GF-D8 (cell line): ENCODE measurements around the gene CBFA2T2.
"Not testable (repeated sequence)": the region's sequence is repeated elsewhere in the genome, so short reads cannot be mapped to it uniquely, and the experiment has no call there.

ENCODE experiments used
- DNase-seq: peaks from one replicate; lab custom pipeline; 2025; lab: John Stamatoyannopoulos, UW

Gene CBFA2T2

GRCh38 chr20:33576432-33577125 is 86.7 kb downstream of the CBFA2T2 start:
- DNase-seq: no peak

- no peak for DNase-seq
These were observed 88.6 kb downstream of the CBFA2T2 start for GRCh38 chr20:33578510-33578909.

GRCh38 chr20:33583143-33583542 is 93.2 kb downstream of the CBFA2T2 start:
- DNase-seq: no peak

DNA sequence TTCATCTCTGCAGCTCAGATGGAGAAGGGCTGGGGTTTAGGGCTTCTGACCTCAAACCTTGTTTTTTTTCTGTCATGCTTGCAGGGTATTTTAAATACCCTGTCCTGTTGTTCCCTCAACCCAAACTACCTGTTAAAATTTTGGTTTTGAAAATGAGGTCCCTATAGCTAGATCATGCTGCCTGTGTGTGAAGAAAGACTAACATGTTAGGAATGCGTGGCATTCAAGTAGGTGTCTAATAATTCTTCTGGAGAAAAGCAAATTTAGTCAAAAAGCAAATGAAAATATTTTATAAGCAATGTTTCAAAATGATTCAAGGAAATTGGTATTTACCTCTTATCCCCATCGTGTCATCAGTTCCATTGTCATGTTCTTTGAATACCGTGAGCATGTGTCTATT is 95.1 kb downstream of the CBFA2T2 start:
- no peak for DNase-seq

- no peak for DNase-seq
These were observed 95.5 kb downstream of the CBFA2T2 start for GRCh38 chr20:33585413-33585812.

DNA sequence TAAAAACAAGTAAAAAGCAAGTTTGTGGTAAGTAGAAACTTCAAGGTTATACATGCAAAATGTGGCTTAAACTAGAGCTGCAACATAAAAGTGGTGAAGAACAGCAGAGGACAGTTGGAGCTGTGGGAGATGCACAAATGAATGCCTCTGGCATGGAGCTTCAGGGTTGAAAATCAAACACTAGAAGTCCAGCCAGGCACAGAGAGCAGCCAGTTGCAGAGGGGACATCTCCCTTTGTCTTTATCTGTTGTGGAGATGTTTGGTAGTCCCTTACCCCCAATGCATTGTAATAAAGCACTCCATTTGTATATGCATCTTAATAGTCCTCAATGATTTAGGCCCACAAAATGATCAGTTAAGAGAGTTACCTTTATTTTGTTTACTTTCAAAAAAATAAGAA is 99.2 kb downstream of the CBFA2T2 start:
- DNase-seq: no peak

DNA sequence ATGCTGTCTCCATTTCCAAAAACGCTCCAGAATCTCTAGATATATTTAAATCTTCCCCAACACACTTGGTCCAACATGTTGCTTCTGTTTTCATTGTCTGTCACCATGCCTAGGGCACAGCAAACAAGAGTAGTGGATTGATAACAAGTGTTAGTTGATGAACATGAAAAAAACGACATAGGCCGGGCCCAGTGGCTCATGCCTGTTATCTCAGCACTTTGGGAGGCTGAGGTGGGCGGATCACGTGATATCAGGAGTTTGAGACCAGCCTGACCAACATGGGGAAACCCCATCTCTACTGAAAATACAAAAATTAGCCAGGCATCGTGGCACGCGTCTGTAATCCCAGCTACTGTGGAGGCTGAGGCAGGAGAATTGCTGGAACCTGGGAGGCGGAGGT is 102.0 kb downstream of the CBFA2T2 start:
- DNase-seq: not testable (repeated sequence)

DNA sequence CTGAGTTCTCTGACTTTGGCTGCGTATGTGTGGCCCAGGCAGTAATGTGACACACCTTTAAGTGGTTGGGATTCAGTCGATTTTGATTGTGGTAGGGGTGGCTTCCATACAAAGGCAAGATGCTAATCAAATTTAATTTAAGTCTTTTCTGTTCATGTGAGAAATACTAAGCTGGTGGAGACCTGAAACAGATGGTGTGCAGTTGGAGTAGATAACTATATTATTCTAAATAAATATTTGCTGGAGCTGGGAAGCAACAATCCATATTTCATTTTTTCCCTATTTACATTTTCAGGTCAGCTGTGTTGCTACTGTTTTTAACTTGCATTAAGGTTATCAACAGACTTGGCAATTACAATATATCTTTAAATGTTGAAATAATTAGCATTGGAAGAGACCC is 104.8 kb downstream of the CBFA2T2 start:
- no peak for DNase-seq

DNA sequence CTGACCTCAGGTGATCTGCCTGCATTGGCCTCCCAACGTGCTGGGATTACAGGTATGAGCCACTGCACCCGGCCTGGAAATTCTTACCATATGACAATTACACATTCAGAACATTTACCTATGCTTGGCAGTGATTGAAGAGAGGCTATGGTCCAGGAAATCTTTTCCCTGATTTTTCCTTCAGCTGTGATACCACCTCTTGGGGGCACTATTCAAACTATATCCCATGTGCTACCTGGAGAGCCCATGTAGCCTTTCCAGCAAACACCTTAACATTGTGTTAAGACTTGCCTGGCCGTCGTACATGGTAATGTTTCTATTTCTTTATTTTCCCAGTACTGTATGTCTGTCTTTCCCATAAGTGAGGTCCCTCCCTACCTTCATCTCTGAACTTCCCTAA is 110.5 kb downstream of the CBFA2T2 start:
- no peak for DNase-seq

DNA sequence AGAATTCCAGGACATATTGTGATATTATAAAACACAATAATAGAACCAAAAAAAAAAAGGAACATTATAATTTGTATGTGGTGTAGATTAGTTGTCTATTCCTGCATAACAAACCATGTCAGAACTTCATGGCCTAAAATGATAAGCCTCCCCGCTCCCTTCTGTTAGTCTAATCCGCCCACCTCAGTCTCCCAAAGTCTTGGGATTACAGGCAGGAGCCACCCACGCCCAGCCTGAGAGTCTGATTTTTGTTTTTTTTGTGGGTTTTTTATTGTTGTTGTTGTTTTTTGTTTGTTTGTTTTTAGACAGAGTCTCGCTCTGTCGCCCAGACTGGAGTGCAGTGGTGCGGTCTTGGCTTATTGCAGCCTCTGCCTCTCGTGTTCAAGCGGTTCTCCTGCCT is 111.1 kb downstream of the CBFA2T2 start:
- no peak for DNase-seq

DNA sequence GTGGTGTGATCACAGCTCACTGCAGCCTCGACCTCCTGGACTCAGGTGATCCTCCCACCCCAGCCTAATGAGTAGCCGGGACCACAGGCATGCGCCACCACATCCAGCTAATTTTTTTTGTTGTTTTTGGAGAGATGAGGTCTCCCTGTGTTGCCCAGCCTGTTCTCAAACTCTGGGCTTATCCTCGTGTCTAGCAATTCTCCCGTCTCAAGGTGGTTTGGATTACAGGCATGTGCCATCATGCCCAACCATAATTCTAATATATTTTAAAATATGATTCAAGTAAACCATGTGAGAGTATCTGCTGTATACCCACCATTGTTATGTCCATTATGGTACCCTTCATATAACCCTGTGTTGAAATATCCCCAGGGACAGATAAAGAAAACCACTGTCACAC is 112.0 kb downstream of the CBFA2T2 start:
- no peak for DNase-seq

- DNase-seq: no peak
These were observed 113.1 kb downstream of the CBFA2T2 start for GRCh38 chr20:33602826-33603590.

DNA sequence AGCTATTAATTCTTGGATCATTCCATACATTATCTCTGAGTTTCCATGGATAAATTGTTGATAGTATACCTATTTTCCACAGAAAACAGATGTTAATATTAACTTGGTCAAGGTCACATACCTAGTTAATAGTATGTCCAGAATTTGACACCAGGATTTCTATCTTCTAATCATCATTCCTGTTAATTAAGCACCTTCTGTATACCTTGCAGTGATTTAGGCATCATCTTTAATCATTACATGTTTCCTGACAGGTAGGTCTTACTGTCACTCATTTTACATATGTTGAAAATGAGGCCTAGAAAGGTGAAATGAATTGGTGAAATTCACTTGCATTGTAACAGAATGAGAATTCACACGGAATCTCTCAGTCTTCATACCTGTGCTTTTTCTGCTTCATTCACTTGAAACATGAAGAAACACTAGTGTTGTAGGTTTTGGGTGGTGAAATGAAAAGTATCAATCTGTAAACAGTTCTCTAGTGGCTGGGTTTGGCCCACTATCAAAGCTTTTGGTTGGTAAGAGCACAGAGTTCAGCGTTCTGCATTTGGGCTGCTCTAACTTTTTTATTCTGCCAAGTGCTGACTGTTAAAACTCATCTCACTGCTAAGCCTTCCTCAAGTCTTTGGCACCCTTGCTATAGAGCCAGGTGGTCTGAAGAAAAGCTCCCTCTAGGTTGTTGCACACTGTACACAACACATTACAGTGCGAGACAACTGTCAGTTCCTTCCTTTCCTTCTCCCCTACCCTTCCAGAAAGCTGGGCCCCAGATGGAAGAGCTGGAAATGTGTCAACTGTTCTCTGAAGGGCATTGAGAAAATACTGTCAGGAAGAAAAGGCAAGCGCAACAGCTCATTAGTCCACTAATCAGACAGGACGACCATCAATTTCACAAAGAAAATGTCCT is 114.4 kb downstream of the CBFA2T2 start:
- no peak for DNase-seq

GRCh38 chr20:33604991-33605370 is 115.1 kb downstream of the CBFA2T2 start:
- no peak for DNase-seq

DNA sequence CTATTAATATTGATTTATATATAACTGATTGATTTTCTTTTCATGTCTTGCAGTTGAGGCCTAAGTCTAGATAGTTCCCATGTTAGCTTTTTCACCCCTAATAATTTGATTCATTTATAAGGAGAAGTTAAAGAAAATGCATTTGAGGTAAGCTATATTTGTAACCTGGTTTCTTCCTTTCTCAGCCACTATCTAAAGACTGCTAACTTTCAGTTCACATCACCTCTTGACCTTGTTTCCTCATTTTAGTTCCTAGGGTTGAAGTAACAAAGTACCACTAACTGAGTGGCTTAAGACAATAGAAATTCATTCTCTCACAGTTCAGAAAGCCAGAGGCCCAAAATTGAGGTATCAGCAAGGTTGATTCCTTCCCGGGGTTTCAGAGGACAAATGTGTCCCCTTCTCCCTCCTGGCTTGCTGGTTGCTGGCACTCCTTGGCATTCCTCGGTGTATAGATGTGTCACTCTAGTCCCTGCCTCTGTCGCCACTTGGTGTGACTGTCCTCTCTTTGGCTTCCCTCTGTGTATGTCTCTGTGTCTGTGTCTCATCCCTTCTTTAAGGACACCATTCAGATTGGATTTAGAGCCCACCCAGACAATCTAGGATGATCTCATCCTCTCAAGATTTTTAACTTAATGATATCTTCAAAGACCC is 116.3 kb downstream of the CBFA2T2 start:
- no peak for DNase-seq

GRCh38 chr20:33609504-33609903 is 119.6 kb downstream of the CBFA2T2 start:
- no peak for DNase-seq

DNA sequence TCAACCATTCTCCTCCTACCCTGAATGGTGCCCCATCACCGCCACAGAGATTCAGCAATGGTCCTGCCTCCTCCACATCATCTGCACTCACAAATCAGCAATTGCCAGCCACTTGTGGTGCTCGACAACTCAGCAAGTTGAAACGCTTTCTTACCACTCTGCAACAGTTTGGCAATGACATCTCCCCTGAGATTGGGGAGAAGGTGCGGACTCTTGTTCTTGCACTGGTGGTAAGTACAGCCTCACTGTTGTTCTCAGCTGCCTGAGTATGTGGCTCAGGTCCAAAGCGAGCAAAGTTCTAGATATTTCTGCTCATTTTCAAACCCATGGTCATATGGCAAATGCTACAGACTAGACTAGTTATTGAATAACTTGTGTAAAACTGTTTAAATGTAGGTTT is 121.2 kb downstream of the CBFA2T2 start:
- no peak for DNase-seq

GRCh38 chr20:33612001-33612400 is 122.1 kb downstream of the CBFA2T2 start:
- DNase-seq: no peak

DNA sequence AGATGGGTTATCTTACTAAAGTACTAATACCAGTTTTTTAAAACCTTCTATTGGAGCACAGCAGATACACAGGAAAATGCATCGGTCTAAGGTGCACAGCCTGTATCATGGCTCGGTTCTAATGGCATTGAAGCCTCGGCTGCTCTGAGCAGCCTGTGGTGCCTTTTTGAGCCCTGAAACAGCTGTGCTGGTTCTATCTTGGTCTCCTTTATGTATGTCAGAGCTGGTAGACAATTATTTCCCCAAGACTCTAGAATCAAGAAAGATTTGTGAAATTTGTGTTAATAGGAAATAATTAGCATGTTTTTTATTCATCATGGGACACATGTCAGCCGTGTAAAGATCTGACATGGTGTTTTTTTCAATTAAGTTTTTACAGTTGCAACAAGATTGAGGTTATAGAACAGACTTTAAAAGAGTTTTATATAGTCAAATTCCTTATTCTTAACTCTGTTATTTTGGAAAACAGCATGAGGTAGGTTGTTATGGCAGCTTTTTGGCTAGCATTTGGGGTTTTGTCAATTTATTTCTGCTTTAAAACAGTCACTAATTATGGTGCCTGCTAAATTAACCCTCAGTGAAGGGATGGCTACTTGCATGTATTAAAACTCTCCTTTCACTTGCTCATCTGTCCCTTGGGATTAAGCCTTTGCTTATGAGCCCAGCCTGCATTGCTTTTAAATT is 132.0 kb downstream of the CBFA2T2 start:
- DNase-seq: no peak

DNA sequence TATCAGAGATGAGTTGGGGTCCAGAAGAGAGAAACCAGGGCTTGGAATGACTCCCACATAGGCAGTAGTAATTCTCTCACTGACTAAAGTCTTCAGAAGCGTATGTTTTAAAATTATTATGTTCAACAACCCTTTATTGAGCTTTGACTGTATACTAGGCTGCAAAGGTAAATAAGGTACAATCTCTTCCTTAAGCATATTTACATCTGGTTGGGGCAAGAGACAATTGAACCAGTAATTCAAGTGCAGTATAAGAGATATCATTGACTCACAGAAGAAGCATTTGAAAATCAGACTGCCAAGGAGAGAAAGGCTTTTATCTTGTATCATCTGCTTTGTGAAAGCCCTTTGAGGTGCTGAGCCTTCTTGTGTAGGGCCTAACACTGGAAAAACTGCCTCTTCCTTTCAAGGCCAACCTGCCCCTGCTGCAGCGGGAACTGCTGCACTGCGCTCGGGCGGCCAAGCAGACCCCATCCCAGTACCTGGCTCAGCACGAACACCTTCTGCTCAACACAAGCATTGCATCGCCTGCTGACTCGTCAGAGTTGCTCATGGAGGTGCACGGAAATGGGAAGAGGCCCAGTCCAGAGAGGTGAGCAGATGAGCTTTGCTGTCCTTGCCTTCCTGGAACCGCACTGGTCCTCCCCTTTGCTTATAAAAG is 132.9 kb downstream of the CBFA2T2 start:
- no peak for DNase-seq

DNA sequence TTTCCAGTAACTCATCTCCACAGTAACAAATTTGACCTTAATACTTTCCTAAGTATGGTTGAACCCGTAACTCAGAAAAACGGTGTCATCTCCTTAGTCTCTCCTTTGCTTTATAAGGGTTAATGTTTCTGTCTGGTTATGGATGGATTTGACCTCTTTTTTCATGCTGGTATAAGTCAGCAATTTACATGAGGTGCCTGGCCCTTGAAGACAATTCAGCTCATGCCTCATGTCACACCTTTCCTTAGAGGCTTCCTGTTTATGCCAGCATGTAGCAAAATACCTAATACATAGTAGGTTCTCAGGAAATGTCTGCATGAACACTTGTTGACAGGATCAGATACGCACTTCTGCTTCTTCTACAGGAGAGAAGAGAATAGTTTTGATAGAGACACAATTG is 134.5 kb downstream of the CBFA2T2 start:
- no peak for DNase-seq
